GM21619 (cell line): ENCODE data around the gene ISL1.

Experiments
- ATAC-seq: cut with Tn5 transposase; IDR thresholded peaks from one replicate; pipeline ENCODE4 v1.9.1; 2021; ENCODE audit not compliant: unreplicated experiment

The ISL1 gene

DNA sequence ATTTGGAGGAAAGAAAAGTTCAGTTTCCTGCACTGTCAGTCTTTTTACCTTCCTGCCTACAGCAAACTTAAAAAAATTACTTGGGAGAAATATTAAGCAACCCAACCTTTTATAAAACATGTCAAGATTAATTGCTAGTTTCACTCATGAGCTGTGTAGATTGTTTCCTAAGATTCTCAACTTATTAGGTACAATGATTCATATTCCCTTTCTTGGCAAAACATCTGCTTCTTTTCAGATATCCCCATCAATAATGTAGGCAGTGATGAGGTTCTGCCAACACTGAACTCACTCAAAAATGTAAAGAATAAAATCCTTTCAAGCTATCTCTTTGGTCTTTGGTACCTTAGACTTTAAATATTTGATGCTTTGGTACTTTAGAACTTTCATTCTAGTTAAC, 56.0 kb downstream of the ISL1 start:
- no peak for ATAC-seq
